IMR-90 (cell line): ENCODE measurements around the gene NLRP10. TPM values are rescaled to one million over a fixed set of nuclear protein-coding genes. Genes with fewer than 3 reads are reported as not detected.

Experiments used
- FOS ChIP-seq: fragments of 150-350 bp; IDR thresholded peaks from 2 replicates; pipeline ENCODE4 v1.6.1; 2016; ENCODE audit warnings: low read depth, low read length
- MAZ ChIP-seq: IDR thresholded peaks from 2 replicates; pipeline ENCODE4 v1.6.1; 2012; ENCODE audit warnings: low read depth, mild to moderate bottlenecking, low read length, improper control_type of control experiment, moderate library complexity, borderline replicate concordance
- MXI1 ChIP-seq: IDR thresholded peaks from 2 replicates; pipeline ENCODE4 v1.6.1; 2012; ENCODE audit warnings: low read depth, mild to moderate bottlenecking, low read length, moderate library complexity, borderline replicate concordance
- polyA plus RNA-seq, 3 experiments: library from polyadenylated mRNA; depleted of rRNA; stranded (reverse); fragments of >200 nt; gene quantifications; 2 replicates each; pipeline ENCODE4 v1.2.3, GENCODE V29; 2012; ENCODE audit warnings: low replicate concordance in 1 of 3
- total RNA-seq: library from RNA; depleted of rRNA; stranded (reverse); fragments of >200 nt; gene quantifications from 2 replicates; pipeline ENCODE4 v1.2.3, GENCODE V29; 2012

NLRP10 gene
- total and polyA plus RNA-seq, 2 of the 4 experiments (the other 2 are of a cell fraction) = 6.5 to 36.7 TPM

DNA sequence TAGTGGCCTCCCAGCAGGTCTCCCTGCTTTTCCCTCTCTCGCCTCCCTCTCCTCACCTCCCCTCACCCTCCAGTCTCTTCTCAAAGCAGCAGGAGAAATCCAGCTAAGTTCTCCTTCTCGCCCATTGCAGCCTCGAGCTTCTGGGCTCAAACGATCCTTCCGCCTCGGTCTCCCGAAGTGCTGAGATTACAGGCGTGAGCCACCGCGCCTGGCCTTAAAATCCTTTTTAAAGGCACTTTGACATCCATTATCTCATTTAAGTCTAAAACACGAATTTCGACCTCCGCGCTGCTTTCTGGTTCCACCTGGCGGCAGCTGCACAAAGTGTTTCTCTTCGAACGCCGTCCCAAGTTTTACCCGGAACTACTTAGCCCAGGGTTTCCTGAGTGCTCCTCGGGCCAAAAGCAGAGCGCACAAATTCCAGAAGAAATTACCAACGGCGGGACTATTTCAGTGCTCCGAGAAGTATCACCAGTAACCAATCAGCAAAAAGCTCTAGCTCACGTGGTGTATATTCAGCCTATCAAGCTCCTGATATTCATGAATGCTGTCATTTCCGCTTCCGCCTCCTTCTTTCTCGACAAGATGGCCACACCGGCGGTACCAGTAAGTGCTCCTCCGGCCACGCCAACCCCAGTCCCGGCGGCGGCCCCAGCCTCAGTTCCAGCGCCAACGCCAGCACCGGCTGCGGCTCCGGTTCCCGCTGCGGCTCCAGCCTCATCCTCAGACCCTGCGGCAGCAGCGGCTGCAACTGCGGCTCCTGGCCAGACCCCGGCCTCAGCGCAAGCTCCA, 21.7 kb upstream of the NLRP10 start, which contains the start of gene EIF3F (continued):
- no peak; the same call in 1 of the 2 replicates for TF ChIP-seq MAZ
- peak; percentile 35; the same call in 1 of the 2 replicates for TF ChIP-seq FOS
- TF ChIP-seq MXI1 = no peak; the same call in 1 of the 2 replicates
